ENCODE results near the gene CCIN.
A peak's percentile ranks its signal among the peaks of the same experiment; 100 is the strongest.

CCIN gene

GRCh38 chr9:36169166-36169565 lies at the start of gene CCIN:
CCIN (plus strand) TSS chr9:36169388; CDS start chr9:36169503, 115 bp downstream.
- no peak for TF ChIP-seq CTCF (IDR thresholded peaks at IDR 0.05; ENCODE audit: low read depth, low read length)
- H3K27ac ChIP-seq: no peak within 1 kb of the TSS

DNA sequence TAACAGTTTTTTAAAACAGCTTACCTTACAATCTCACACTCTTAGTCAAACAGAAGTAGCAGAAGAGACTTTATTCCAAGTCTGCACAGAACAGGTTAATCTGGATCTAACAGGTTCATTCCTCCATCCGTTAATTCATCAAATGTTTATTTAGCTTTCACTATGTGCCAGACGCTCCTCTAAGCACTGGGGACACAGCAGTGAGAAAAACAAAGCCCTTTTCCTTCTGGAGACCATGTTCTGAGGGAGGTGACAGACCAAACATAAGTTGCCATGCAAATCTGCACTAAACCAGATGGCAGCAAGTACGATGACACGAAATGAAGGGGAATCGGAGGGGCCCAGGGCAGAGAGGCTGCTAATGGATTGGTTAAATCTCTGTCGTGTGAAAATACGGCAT lies 49.7 kb upstream of the CCIN start:
- H3K9me3 ChIP-seq (ENCODE audit: severe bottlenecking): no peaks in the 10 kb centered on the region
- no peak for TF ChIP-seq CTCF (IDR thresholded peaks at IDR 0.05; ENCODE audit: low read depth, low read length)
- no peak for DNase-seq
- H3K36me3 ChIP-seq: no peaks in the 10 kb centered on the region
- no peaks in the 10 kb centered on the region for H3K27me3 ChIP-seq (ENCODE audit: insufficient read depth, low read depth, severe bottlenecking)
- H3K4me3 ChIP-seq (ENCODE audit: low read depth, low read length): no peak overlapping the region
- H3K27ac ChIP-seq: no peak overlapping the region

More at GRCh38 chr9:36169166-36169565, at the start of gene CCIN:
- no peaks in the 10 kb centered on the region for H3K36me3 ChIP-seq
- no peaks in the 10 kb centered on the region for H3K9me3 ChIP-seq (ENCODE audit: severe bottlenecking)
- H3K4me3 ChIP-seq (ENCODE audit: low read depth, low read length): no peak within 1 kb of the TSS
- no peaks in the 10 kb centered on the region for H3K27me3 ChIP-seq (ENCODE audit: insufficient read depth, low read depth, severe bottlenecking)
- no peak for DNase-seq

DNA sequence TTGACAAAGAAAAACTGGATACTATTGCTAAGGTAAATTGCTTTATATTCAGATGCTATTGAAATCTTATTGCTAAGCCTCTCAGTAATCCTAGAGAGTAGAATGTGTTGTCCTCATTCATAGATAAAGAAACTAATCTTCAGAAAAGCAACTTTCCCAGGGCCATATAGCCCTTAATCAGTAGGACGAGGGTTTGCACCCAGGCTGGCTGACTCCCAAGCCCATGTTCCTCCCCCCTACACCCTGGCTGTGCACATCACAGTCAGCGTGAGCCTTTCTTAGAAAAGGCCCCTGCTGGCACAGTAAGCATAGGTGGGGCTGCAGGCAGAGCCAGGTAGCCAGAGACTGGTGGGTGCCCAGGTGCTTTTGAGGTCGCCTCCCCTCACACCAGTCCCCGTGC lies 48.5 kb upstream of the CCIN start:
- Histone ChIP-seq H3K36me3 (no peaks in the 10 kb centered on the region), H3K27ac (no peak overlapping the region), H3K27me3 (ENCODE audit: insufficient read depth, low read depth, severe bottlenecking) (no peaks in the 10 kb centered on the region), H3K4me3 (ENCODE audit: low read depth, low read length) (no peak overlapping the region), H3K9me3 (ENCODE audit: severe bottlenecking) (no peaks in the 10 kb centered on the region)
- TF ChIP-seq CTCF (IDR thresholded peaks at IDR 0.05; ENCODE audit: low read depth, low read length): no peak
- DNase-seq: peak; percentile 16

DNA sequence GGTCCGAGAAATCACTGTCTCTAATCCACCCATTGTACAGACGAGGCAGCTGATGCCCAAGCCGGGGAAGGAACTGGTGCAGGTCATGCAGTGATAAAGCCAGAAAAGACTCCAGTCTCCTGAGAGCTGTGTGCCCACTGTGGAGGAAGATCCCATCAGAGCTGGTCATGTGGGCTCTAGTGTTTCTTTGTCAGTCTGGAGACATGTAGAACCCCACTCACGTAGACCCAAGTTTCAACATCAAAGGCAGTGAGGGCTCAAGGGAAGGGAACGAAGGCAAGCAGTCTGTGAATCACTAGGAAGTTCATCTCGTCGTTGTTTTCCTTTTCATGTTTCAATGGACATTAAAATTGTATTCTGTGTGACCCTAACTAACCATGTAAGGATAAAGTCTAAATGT lies 47.2 kb upstream of the CCIN start:
- H3K36me3 ChIP-seq: no peaks in the 10 kb centered on the region
- DNase-seq: no peak

GRCh38 chr9:36123515-36123914 lies 45.7 kb upstream of the CCIN start:
- Histone ChIP-seq H3K27me3 (ENCODE audit: insufficient read depth, low read depth, severe bottlenecking) (no peaks in the 10 kb centered on the region), H3K9me3 (ENCODE audit: severe bottlenecking) (no peaks in the 10 kb centered on the region), H3K36me3 (no peaks in the 10 kb centered on the region), H3K4me3 (ENCODE audit: low read depth, low read length) (no peak overlapping the region), H3K27ac (no peak overlapping the region)
- no peak for TF ChIP-seq CTCF (IDR thresholded peaks at IDR 0.05; ENCODE audit: low read depth, low read length)
- DNase-seq: no peak

More for the DNA sequence above, 47.2 kb upstream of the CCIN start:
- Histone ChIP-seq H3K9me3 (ENCODE audit: severe bottlenecking) (no peaks in the 10 kb centered on the region), H3K27ac (no peak overlapping the region), H3K4me3 (ENCODE audit: low read depth, low read length) (no peak overlapping the region), H3K27me3 (ENCODE audit: insufficient read depth, low read depth, severe bottlenecking) (no peaks in the 10 kb centered on the region)
- TF ChIP-seq CTCF (IDR thresholded peaks at IDR 0.05; ENCODE audit: low read depth, low read length): no peak

DNA sequence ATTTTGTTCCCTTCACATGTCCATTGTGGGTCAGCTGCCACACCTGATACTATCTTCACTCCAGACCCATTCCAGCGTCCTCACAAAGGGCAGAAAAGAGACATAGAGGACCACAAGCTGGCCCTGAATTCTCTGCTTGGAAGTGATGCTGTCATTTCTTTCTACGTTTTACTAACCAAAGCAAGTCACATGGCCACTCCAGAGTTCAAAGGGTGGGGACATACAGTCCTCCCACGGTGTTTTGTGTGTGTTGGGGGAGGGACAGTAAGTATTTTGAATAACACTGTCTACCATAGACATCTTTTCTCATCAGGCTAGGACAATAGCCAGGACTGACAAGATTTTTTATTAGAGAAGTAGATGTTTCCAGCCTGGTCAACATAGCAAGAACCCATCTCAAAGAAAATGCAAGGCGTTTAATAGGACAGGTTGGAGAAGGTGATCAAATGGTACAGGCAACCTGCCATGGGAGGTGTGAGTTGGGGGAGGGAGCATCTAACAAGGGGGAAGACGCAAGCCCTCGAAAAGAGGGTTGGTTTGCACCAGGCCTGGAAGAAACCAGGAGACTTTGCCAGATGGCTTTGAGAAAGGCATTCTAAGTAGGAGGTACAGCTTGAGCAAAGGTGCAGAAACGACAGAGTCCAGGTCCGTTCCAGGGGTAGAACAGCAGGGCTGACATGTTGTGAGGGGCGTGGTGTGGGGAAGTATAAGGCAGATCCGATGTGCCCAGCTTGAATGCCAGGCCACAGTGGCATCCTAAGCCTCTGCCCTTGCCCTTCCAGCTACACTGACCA lies 43.9 kb upstream of the CCIN start:
- Histone ChIP-seq H3K9me3 (ENCODE audit: severe bottlenecking) (no peaks in the 10 kb centered on the region), H3K27me3 (ENCODE audit: insufficient read depth, low read depth, severe bottlenecking) (no peaks in the 10 kb centered on the region), H3K27ac (no peak overlapping the region), H3K36me3 (no peaks in the 10 kb centered on the region), H3K4me3 (ENCODE audit: low read depth, low read length) (no peak overlapping the region)
- DNase-seq: no peak
- no peak for TF ChIP-seq CTCF (IDR thresholded peaks at IDR 0.05; ENCODE audit: low read depth, low read length)

Data from WERI-Rb-1 (cell line).